K562 (cell line): ENCODE results near the gene DAB1.

Source experiments
- CREB1 ChIP-seq, 2 experiments: sonication (generic) in 1 of 2; formaldehyde crosslinking in 1 of 2; IDR thresholded peaks; 2 replicates each; pipeline versions ENCODE4 v1.6.1 to v1.8.0; 2012 to 2022; ENCODE audit warnings: inconsistent platforms in 1 of 2, mild to moderate bottlenecking in 1 of 2, missing genetic modification reagents in 1 of 2, moderate library complexity in 1 of 2
- HNRNPUL1 ChIP-seq: fragments of 200-400 bp; formaldehyde crosslinking; IDR thresholded peaks from 2 replicates; pipeline ENCODE4 v1.6.1; 2017; ENCODE audit warnings: low read length
- MAFK ChIP-seq: IDR thresholded peaks from 2 replicates; pipeline ENCODE4 v1.6.1; 2011; ENCODE audit warnings: low read length, improper control_type of control experiment
- NFE2 ChIP-seq: IDR thresholded peaks from 2 replicates; pipeline ENCODE4 v1.6.1; 2014; ENCODE audit warnings: antibody characterized with exemption, low read depth
- NFIC ChIP-seq: fragments of 450-650 bp; IDR thresholded peaks from 2 replicates; pipeline ENCODE4 v1.6.1; 2017; ENCODE audit warnings: mild to moderate bottlenecking, inconsistent platforms
- POLR2A ChIP-seq: fragments of 450-650 bp; conservative IDR thresholded peaks from 2 replicates; pipeline ENCODE4 v1.6.1; 2016
- POLR2AphosphoS5 ChIP-seq: IDR thresholded peaks from 2 replicates; pipeline ENCODE4 v1.6.1; 2011; ENCODE audit warnings: mild to moderate bottlenecking, low read depth, low read length, moderate library complexity; ENCODE audit not compliant: control insufficient read depth, insufficient read depth
- SP1 ChIP-seq: sonication (generic); formaldehyde crosslinking; IDR thresholded peaks from 2 replicates; pipeline ENCODE4 v1.8.1; 2022; ENCODE audit warnings: mild to moderate bottlenecking, missing genetic modification reagents
- SREBF2 ChIP-seq: sonication (generic); formaldehyde crosslinking; IDR thresholded peaks from 2 replicates; pipeline ENCODE4 v1.4.0; 2020; ENCODE audit warnings: mild to moderate bottlenecking, missing genetic modification reagents
- TF ChIP-seq, protein P1 (sequence below), 3 experiments: IDR thresholded peaks in 2 of 3; conservative IDR thresholded peaks in 1 of 3; 2 replicates each; pipeline ENCODE4 v1.5.1; 2011 to 2012; ENCODE audit warnings: low read length in 3 of 3, mild to moderate bottlenecking in 3 of 3, control low read depth in 2 of 3, improper control_type of control experiment in 1 of 3, inconsistent platforms in 1 of 3, low read depth in 1 of 3, mixed read lengths in 1 of 3, moderate library complexity in 1 of 3; ENCODE audit not compliant: insufficient read depth in 2 of 3
- TF ChIP-seq, protein P2 (sequence below): IDR thresholded peaks from 2 replicates; pipeline ENCODE4 v1.6.1; 2016; ENCODE audit warnings: missing genetic modification characterization, missing compliant biosample characterization
- TF ChIP-seq, protein P3 (sequence below): fragments of 450-650 bp; IDR thresholded peaks from 2 replicates; pipeline ENCODE4 v1.6.1; 2016; ENCODE audit warnings: borderline replicate concordance
- TF ChIP-seq, protein P4 (sequence below): fragments of 250-450 bp; sonication (Bioruptor Pico); IDR thresholded peaks from 2 replicates; pipeline ENCODE4 v1.5.0; 2021; ENCODE audit warnings: mild to moderate bottlenecking, borderline replicate concordance

DNA sequence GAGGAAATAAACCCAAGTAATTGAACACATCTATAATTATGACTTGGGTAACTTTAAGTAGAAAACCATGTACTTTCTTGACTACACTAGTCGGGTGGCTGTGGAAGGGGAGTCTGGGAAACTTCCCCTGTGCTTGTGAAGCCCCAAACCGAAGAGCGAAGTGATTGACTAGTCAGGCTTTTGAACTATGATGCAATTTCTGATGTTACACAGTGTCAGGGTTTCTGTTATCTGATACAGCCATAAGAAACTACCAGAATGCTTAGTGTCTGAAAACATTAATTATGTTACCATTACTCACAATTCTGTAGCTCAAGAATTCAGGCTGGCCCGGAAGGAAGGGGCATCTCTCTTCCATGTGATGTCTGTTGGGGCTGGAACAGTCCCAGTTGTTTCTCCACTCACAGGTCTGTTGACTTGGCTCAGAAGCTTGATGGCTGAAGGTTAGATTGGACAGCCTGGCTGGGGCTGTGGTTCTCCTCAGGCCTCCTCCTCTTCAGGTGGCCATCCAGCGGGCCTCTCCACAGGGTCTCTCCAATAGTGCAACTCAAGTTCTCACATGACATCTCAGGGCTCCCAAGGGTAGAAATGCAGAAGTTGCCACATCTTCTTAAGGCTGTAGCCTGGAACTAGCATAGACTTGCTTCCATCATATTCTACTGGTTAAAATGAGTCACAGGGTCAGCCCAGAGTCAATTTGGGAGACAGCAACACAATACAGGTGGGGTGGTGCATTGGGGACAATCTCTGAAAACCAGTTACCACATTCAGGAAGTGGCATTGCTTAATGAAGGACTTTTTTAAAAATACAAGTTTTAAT, 449.7 kb downstream of the DAB1 start:
- TF ChIP-seq, protein P1, sequence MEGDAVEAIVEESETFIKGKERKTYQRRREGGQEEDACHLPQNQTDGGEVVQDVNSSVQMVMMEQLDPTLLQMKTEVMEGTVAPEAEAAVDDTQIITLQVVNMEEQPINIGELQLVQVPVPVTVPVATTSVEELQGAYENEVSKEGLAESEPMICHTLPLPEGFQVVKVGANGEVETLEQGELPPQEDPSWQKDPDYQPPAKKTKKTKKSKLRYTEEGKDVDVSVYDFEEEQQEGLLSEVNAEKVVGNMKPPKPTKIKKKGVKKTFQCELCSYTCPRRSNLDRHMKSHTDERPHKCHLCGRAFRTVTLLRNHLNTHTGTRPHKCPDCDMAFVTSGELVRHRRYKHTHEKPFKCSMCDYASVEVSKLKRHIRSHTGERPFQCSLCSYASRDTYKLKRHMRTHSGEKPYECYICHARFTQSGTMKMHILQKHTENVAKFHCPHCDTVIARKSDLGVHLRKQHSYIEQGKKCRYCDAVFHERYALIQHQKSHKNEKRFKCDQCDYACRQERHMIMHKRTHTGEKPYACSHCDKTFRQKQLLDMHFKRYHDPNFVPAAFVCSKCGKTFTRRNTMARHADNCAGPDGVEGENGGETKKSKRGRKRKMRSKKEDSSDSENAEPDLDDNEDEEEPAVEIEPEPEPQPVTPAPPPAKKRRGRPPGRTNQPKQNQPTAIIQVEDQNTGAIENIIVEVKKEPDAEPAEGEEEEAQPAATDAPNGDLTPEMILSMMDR (IDR thresholded peaks at IDR 0.05 in 2 of 3, conservative IDR thresholded peaks at IDR 0.05 in 1 of 3; ENCODE audit: insufficient read depth in 2 of 3, low read depth in 1 of 3, low read length in 3 of 3) = no peak
- TF ChIP-seq MAFK (no peak), SREBF2 (CRISPR knock-in tag) (no peak), NFE2 (no peak), POLR2AphosphoS5 (no peak), POLR2A (no peak), NFIC (no peak), HNRNPUL1 (no peak), SP1 (CRISPR knock-in tag) (no peak), CREB1 (IDR thresholded peaks at IDR 0.05) (no peak), CREB1 (CRISPR knock-in tag; IDR thresholded peaks at IDR 0.05) (no peak)
- TF ChIP-seq, protein P2, sequence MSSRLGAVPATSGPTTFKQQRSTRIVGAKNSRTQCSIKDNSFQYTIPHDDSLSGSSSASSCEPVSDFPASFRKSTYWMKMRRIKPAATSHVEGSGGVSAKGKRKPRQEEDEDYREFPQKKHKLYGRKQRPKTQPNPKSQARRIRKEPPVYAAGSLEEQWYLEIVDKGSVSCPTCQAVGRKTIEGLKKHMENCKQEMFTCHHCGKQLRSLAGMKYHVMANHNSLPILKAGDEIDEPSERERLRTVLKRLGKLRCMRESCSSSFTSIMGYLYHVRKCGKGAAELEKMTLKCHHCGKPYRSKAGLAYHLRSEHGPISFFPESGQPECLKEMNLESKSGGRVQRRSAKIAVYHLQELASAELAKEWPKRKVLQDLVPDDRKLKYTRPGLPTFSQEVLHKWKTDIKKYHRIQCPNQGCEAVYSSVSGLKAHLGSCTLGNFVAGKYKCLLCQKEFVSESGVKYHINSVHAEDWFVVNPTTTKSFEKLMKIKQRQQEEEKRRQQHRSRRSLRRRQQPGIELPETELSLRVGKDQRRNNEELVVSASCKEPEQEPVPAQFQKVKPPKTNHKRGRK (tag) = no peak
- TF ChIP-seq, protein P3, sequence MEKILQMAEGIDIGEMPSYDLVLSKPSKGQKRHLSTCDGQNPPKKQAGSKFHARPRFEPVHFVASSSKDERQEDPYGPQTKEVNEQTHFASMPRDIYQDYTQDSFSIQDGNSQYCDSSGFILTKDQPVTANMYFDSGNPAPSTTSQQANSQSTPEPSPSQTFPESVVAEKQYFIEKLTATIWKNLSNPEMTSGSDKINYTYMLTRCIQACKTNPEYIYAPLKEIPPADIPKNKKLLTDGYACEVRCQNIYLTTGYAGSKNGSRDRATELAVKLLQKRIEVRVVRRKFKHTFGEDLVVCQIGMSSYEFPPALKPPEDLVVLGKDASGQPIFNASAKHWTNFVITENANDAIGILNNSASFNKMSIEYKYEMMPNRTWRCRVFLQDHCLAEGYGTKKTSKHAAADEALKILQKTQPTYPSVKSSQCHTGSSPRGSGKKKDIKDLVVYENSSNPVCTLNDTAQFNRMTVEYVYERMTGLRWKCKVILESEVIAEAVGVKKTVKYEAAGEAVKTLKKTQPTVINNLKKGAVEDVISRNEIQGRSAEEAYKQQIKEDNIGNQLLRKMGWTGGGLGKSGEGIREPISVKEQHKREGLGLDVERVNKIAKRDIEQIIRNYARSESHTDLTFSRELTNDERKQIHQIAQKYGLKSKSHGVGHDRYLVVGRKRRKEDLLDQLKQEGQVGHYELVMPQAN = no peak
- TF ChIP-seq, protein P4, sequence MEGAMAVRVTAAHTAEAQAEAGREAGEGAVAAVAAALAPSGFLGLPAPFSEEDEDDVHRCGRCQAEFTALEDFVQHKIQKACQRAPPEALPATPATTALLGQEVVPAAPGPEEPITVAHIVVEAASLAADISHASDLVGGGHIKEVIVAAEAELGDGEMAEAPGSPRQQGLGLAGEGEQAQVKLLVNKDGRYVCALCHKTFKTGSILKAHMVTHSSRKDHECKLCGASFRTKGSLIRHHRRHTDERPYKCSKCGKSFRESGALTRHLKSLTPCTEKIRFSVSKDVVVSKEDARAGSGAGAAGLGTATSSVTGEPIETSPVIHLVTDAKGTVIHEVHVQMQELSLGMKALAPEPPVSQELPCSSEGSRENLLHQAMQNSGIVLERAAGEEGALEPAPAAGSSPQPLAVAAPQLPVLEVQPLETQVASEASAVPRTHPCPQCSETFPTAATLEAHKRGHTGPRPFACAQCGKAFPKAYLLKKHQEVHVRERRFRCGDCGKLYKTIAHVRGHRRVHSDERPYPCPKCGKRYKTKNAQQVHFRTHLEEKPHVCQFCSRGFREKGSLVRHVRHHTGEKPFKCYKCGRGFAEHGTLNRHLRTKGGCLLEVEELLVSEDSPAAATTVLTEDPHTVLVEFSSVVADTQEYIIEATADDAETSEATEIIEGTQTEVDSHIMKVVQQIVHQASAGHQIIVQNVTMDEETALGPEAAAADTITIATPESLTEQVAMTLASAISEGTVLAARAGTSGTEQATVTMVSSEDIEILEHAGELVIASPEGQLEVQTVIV (CRISPR knock-in tag) = no peak
